HepG2 (cell line): ENCODE data around the gene SETD1A. TPM values are rescaled to one million over a fixed set of nuclear protein-coding genes. Genes with fewer than 3 reads are reported as not detected.

ENCODE experiments used
- FIP1L1 ChIP-seq: fragments of 200-400 bp; formaldehyde crosslinking; IDR thresholded peaks from 2 replicates; pipeline ENCODE4 v1.6.1; 2018; ENCODE audit warnings: low read depth, mild to moderate bottlenecking, low read length, moderate library complexity, borderline replicate concordance; ENCODE audit not compliant: insufficient read depth
- HES4 ChIP-seq: sonication (generic); formaldehyde crosslinking; IDR thresholded peaks from 2 replicates; pipeline ENCODE4 v1.9.0; 2021; ENCODE audit warnings: mild to moderate bottlenecking, missing genetic modification reagents, borderline replicate concordance
- HNF4G ChIP-seq, 2 experiments: sonication (generic) in 1 of 2; formaldehyde crosslinking in 1 of 2; IDR thresholded peaks; 2 replicates each; pipeline versions ENCODE4 v1.4.0 to v1.6.1; 2011 to 2020; ENCODE audit warnings: borderline replicate concordance in 2 of 2, low read depth in 2 of 2, mild to moderate bottlenecking in 2 of 2, low read length in 1 of 2, missing genetic modification reagents in 1 of 2, moderate library complexity in 1 of 2
- MATR3 ChIP-seq: sonication (generic); formaldehyde crosslinking; IDR thresholded peaks from 2 replicates; pipeline ENCODE4 v1.4.0; 2020; ENCODE audit warnings: missing genetic modification reagents
- MYNN ChIP-seq: sonication (generic); formaldehyde crosslinking; IDR thresholded peaks from 2 replicates; pipeline ENCODE4 v1.4.0; 2020; ENCODE audit warnings: mild to moderate bottlenecking, low read depth, missing genetic modification reagents
- RAD51 ChIP-seq: fragments of 450-650 bp; IDR thresholded peaks from 2 replicates; pipeline ENCODE4 v1.6.1; 2016; ENCODE audit warnings: borderline replicate concordance
- RARG ChIP-seq: sonication (generic); formaldehyde crosslinking; IDR thresholded peaks from 2 replicates; pipeline ENCODE4 v1.4.0; 2020; ENCODE audit warnings: low read depth, mild to moderate bottlenecking, missing genetic modification reagents
- TGIF2 ChIP-seq: IDR thresholded peaks from 2 replicates; pipeline ENCODE4 v1.6.1; 2016; ENCODE audit warnings: control low read depth, missing compliant biosample characterization
- ZNF547 ChIP-seq: sonication (generic); formaldehyde crosslinking; IDR thresholded peaks from 2 replicates; pipeline ENCODE4 v1.5.1; 2020; ENCODE audit warnings: mild to moderate bottlenecking, missing genetic modification reagents
- ZNF761 ChIP-seq: sonication (generic); formaldehyde crosslinking; conservative IDR thresholded peaks from 2 replicates; pipeline ENCODE4 v1.4.0; 2020; ENCODE audit warnings: mild to moderate bottlenecking, missing genetic modification reagents
- polyA plus RNA-seq, 8 experiments: library from polyadenylated mRNA; depleted of rRNA in 3 of 8; stranded (reverse) in 7 of 8; unstranded in 1 of 8; fragments of >200 nt; fragmentation: Illumina TruSeq in 4 of 8; extraction: Trizol in 4 of 8; gene quantifications; 2 replicates each; pipeline versions ENCODE4 v1.2.1 to v1.2.3, GENCODE V29; 2011 to 2016; ENCODE audit warnings: low read depth in 4 of 8, missing spikeins in 1 of 8, mixed read lengths in 1 of 8; ENCODE audit not compliant: insufficient read depth in 1 of 8
- total RNA-seq, 5 experiments: library from RNA; depleted of rRNA; stranded (reverse); fragments of >200 nt; fragmentation: Illumina TruSeq; extraction: Trizol; gene quantifications; 2 replicates each; pipeline ENCODE4 v1.2.3, GENCODE V29; 2016; ENCODE audit warnings: low read depth in 1 of 5
- TF ChIP-seq, protein P1 (sequence below), 2 experiments: fragments of 450-650 bp in 1 of 2; sonication (generic) in 1 of 2; formaldehyde crosslinking in 1 of 2; IDR thresholded peaks; 2 replicates each; pipeline versions ENCODE4 v1.6.1 to v1.8.0; 2016 to 2022; ENCODE audit warnings: antibody characterized with exemption in 1 of 2, mild to moderate bottlenecking in 1 of 2, missing genetic modification reagents in 1 of 2
- TF ChIP-seq, protein P2 (sequence below), 2 experiments: sonication (generic) in 1 of 2; formaldehyde crosslinking in 1 of 2; IDR thresholded peaks; 2 replicates each; pipeline versions ENCODE4 v1.4.0 to v1.6.1; 2018 to 2020; ENCODE audit warnings: missing genetic modification reagents in 2 of 2, borderline replicate concordance in 1 of 2, low read depth in 1 of 2, mild to moderate bottlenecking in 1 of 2, missing biosample characterization in 1 of 2
- TF ChIP-seq, protein P3 (sequence below): sonication (generic); formaldehyde crosslinking; IDR thresholded peaks from 2 replicates; pipeline ENCODE4 v1.5.0; 2020; ENCODE audit warnings: mild to moderate bottlenecking, missing genetic modification reagents

The SETD1A gene
- total and polyA plus RNA-seq, 2 of the 13 experiments (the other 11 are each of a cell fraction or from before 2014, with no cell fraction given), result 3.8 to 5.6 TPM

DNA sequence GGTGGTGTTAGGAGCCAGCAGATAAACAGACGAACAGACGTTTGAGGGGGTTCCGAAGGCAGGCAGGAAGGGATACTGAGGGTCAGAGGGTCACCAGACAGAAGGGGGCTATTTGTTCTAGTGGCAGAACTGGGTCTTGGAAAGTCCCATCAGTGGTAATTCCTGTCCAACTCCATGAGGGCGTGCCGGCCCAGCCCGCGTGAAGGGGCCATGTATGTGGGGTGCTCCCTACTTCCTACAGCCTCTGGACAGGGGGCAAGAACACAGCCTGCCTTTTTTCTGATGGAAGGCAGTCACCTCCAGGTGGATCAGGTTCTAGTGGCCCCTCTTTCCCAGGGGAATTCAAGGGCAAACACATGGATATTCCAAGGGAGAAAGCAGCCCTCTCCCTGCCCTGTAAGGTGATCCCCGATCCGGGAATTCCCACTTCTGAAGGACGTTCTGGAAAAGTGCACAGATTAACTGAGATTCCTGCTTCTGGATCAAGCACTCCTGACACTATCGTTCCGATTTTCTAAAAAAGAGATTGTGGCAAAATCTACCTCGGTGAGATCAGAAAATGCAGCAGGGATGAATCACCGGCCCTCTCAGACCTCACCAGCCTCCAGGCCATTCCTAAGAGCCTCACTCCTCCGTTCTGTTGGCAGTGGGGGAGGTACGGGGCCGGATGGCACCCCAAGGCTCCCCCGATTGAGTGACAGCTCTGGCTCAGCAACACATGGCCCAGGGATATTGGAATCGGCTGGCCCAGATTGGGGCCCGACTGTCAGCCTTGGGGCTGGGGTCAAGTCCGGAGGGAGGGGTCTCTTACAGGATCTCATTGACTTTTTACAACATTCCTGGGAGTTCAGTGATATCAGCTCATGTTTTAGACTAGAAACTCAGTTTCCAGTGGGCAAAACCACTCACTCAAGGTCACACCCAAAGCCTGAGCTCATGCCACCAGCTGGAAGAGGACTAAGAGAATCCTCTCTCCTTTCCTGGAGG is 40.5 kb downstream of the SETD1A start (continued):
- TF ChIP-seq MYNN (CRISPR knock-in tag) (0 out of 2 replicates have a peak, but pooled peaks have one; percentile 48), ZNF761 (no peak), MATR3 (CRISPR knock-in tag) (no peak), HNF4G (IDR thresholded peaks at IDR 0.05; ENCODE audit: borderline replicate concordance, low read depth, low read length) (no peak), HNF4G (CRISPR knock-in tag; IDR thresholded peaks at IDR 0.05; ENCODE audit: borderline replicate concordance, low read depth) (no peak), RARG (CRISPR knock-in tag) (no peak), FIP1L1 (no peak), HES4 (CRISPR knock-in tag) (no peak), TGIF2 (peak; percentile 20; the same call in 1 of the 2 replicates), RAD51 (no peak), ZNF547 (CRISPR knock-in tag) (peak; percentile 79; the same call in 1 of the 2 replicates)
- TF ChIP-seq, protein P1, sequence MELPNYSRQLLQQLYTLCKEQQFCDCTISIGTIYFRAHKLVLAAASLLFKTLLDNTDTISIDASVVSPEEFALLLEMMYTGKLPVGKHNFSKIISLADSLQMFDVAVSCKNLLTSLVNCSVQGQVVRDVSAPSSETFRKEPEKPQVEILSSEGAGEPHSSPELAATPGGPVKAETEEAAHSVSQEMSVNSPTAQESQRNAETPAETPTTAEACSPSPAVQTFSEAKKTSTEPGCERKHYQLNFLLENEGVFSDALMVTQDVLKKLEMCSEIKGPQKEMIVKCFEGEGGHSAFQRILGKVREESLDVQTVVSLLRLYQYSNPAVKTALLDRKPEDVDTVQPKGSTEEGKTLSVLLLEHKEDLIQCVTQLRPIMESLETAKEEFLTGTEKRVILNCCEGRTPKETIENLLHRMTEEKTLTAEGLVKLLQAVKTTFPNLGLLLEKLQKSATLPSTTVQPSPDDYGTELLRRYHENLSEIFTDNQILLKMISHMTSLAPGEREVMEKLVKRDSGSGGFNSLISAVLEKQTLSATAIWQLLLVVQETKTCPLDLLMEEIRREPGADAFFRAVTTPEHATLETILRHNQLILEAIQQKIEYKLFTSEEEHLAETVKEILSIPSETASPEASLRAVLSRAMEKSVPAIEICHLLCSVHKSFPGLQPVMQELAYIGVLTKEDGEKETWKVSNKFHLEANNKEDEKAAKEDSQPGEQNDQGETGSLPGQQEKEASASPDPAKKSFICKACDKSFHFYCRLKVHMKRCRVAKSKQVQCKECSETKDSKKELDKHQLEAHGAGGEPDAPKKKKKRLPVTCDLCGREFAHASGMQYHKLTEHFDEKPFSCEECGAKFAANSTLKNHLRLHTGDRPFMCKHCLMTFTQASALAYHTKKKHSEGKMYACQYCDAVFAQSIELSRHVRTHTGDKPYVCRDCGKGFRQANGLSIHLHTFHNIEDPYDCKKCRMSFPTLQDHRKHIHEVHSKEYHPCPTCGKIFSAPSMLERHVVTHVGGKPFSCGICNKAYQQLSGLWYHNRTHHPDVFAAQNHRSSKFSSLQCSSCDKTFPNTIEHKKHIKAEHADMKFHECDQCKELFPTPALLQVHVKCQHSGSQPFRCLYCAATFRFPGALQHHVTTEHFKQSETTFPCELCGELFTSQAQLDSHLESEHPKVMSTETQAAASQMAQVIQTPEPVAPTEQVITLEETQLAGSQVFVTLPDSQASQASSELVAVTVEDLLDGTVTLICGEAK (IDR thresholded peaks at IDR 0.05), result no peak
- TF ChIP-seq, protein P1 (CRISPR knock-in tag; IDR thresholded peaks at IDR 0.05), result peak; percentile 24; the same call in 1 of the 2 replicates
- TF ChIP-seq, protein P2, sequence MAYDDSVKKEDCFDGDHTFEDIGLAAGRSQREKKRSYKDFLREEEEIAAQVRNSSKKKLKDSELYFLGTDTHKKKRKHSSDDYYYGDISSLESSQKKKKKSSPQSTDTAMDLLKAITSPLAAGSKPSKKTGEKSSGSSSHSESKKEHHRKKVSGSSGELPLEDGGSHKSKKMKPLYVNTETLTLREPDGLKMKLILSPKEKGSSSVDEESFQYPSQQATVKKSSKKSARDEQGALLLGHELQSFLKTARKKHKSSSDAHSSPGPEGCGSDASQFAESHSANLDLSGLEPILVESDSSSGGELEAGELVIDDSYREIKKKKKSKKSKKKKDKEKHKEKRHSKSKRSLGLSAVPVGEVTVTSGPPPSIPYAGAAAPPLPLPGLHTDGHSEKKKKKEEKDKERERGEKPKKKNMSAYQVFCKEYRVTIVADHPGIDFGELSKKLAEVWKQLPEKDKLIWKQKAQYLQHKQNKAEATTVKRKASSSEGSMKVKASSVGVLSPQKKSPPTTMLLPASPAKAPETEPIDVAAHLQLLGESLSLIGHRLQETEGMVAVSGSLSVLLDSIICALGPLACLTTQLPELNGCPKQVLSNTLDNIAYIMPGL (CRISPR knock-in tag; IDR thresholded peaks at IDR 0.05; ENCODE audit: borderline replicate concordance in 1 of 2, low read depth in 1 of 2), result no peak; a peak in 1 of 4 replicates
- TF ChIP-seq, protein P3, sequence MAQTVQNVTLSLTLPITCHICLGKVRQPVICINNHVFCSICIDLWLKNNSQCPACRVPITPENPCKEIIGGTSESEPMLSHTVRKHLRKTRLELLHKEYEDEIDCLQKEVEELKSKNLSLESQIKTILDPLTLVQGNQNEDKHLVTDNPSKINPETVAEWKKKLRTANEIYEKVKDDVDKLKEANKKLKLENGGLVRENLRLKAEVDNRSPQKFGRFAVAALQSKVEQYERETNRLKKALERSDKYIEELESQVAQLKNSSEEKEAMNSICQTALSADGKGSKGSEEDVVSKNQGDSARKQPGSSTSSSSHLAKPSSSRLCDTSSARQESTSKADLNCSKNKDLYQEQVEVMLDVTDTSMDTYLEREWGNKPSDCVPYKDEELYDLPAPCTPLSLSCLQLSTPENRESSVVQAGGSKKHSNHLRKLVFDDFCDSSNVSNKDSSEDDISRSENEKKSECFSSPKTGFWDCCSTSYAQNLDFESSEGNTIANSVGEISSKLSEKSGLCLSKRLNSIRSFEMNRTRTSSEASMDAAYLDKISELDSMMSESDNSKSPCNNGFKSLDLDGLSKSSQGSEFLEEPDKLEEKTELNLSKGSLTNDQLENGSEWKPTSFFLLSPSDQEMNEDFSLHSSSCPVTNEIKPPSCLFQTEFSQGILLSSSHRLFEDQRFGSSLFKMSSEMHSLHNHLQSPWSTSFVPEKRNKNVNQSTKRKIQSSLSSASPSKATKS (CRISPR knock-in tag), result no peak
